ENCODE data around the gene ETV3L. TPM values are rescaled to one million over a fixed set of nuclear protein-coding genes. Genes with fewer than 3 reads are reported as not detected.

ETV3L gene
- total RNA-seq, 2 donors from 2014 or later, result not detected

DNA sequence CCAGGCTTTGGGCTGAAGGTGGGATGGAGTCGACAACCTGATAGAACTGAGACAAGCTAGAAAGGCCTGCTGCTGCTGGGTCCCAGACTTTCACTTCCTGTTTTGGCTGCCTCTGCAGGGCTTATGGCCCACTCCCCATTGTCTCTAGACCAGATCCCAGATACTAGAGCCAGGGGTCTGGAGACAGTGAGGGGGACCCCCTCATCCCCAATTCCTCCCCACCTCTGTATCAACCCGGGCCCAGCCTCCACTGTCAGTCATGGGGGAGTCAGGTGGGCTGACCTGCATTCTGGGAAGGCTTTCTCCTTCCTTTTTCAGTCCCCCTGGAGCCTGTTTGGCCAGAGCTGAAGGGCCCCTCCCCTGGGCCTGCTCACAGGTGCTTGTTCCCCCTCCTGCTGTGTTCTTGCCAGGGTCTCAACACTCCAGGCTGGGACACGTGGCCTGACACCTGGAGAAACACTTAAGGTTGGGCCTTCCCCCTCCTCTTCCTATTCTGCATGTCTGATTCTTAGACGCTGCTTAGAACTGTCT lies 18.0 kb upstream of the ETV3L start:
- no peak for ATAC-seq (replicated peaks in 1 of 2)
- no peaks in the 10 kb centered on the region for H3K9me3 Mint-ChIP-seq
- H3K4me1 Mint-ChIP-seq (ENCODE audit: low read depth), result peaks cover 11% of the 10 kb centered on the region
- no peaks in the 10 kb centered on the region for H3K36me3 Mint-ChIP-seq (ENCODE audit: insufficient read depth in 2 of 2)
- H3K4me3 Mint-ChIP-seq, result no peak overlapping the region
- no peak for DNase-seq
- no peak overlapping the region for H3K27ac Mint-ChIP-seq
- H3K27me3 Mint-ChIP-seq (ENCODE audit: low read depth), result peaks cover 6% of the 10 kb centered on the region

DNA sequence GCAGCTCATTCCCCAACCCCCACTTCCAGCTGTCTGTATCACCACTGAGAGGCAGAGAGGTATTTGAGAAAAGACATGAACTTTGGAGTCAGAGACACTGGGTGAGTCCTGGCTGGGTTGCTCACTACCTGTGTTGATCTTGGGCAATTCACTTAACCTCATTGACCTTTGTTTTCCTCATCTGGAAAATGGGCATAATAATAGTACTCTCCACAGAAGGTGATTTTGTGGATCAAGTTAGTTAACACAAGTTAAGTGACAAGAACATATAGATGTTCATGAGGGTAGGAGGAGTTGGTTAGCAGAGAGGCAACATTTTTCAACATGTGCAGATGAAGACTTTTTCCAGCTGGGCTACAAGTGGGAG lies 17.1 kb upstream of the ETV3L start:
- Mint-ChIP-seq H3K4me1 (ENCODE audit: low read depth) (peaks cover 15% of the 10 kb centered on the region), H3K9me3 (no peaks in the 10 kb centered on the region), H3K36me3 (ENCODE audit: insufficient read depth in 2 of 2) (no peaks in the 10 kb centered on the region), H3K27me3 (ENCODE audit: low read depth) (peaks cover 12% of the 10 kb centered on the region), H3K27ac (no peak overlapping the region), H3K4me3 (no peak overlapping the region)
- no peak for DNase-seq
- ATAC-seq (replicated peaks in 1 of 2), result no peak

DNA sequence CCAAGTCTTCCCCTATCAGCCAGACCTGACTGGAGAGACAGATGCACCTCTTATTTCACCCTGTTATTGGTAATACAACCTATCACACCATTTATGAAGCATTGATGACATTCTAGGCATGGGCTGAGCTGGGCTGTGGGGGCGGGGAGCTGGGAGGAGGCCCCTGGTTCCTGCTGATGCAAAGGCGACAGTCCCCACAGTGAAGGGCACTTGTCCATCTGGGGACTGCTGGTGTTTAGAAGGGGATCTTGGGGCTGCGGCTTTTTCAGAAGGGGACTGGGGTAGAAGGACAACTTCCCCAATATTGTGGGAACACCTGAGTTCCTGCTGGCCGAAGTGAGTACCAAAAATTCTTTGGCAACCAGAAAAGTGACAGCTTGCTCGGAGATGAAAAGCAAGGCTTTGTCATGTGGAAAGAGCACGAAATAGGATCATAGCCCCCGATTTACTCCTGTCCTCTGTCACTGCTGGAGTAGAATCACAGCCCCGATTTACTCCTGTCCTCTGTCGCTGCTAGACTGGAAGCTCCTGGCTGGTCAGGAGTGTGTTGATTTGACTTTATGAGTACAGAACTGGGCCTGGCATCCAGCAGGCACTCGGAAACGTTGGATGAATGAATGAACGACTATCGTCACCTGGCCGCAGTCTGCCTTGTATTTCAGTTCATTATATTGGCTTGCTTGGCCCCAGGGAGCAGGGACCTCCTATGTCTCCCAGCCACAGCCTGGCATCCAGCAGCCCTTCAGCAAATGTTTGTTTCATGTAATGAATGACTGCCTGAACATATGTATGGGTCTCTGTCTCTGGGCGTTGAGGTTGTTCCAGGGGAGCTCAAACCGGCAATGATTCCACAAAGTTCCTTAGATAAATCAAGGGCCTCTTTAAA lies 16.5 kb upstream of the ETV3L start:
- Mint-ChIP-seq H3K4me3 (no peak overlapping the region), H3K36me3 (ENCODE audit: insufficient read depth in 2 of 2) (no peaks in the 10 kb centered on the region), H3K27ac (no peak overlapping the region), H3K9me3 (no peaks in the 10 kb centered on the region), H3K27me3 (ENCODE audit: low read depth) (peaks cover 15% of the 10 kb centered on the region), H3K4me1 (ENCODE audit: low read depth) (peaks cover 15% of the 10 kb centered on the region)
- ATAC-seq (replicated peaks in 1 of 2) (no peak), DNase-seq (no peak)

DNA sequence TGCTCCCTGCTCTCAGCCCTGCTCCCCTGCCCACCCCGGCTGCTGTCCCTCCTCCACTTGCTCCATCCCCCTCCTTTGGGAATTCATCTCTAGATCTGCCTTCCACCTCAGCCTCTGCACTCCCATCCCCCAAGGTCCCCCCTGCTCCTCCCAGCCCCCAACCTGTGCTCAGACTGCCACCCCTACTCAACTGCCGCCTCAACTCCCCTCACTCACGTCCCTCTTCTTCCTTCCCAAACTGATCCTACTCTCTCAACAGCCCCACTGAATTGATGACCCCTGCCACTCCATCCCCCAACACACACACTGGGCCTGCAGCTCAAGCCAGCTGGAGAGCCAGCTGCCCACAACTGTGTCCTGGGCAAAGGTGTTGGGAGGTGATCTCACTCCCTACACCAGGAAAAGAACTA lies 15.8 kb upstream of the ETV3L start:
- peaks cover 15% of the 10 kb centered on the region for H3K4me1 Mint-ChIP-seq (ENCODE audit: low read depth)
- no peaks in the 10 kb centered on the region for H3K9me3 Mint-ChIP-seq
- H3K36me3 Mint-ChIP-seq (ENCODE audit: insufficient read depth in 2 of 2), result no peaks in the 10 kb centered on the region
- no peak overlapping the region for H3K4me3 Mint-ChIP-seq
- no peak for ATAC-seq (replicated peaks in 1 of 2)
- H3K27me3 Mint-ChIP-seq (ENCODE audit: low read depth), result peaks cover 17% of the 10 kb centered on the region
- DNase-seq, result no peak
- no peak overlapping the region for H3K27ac Mint-ChIP-seq

DNA sequence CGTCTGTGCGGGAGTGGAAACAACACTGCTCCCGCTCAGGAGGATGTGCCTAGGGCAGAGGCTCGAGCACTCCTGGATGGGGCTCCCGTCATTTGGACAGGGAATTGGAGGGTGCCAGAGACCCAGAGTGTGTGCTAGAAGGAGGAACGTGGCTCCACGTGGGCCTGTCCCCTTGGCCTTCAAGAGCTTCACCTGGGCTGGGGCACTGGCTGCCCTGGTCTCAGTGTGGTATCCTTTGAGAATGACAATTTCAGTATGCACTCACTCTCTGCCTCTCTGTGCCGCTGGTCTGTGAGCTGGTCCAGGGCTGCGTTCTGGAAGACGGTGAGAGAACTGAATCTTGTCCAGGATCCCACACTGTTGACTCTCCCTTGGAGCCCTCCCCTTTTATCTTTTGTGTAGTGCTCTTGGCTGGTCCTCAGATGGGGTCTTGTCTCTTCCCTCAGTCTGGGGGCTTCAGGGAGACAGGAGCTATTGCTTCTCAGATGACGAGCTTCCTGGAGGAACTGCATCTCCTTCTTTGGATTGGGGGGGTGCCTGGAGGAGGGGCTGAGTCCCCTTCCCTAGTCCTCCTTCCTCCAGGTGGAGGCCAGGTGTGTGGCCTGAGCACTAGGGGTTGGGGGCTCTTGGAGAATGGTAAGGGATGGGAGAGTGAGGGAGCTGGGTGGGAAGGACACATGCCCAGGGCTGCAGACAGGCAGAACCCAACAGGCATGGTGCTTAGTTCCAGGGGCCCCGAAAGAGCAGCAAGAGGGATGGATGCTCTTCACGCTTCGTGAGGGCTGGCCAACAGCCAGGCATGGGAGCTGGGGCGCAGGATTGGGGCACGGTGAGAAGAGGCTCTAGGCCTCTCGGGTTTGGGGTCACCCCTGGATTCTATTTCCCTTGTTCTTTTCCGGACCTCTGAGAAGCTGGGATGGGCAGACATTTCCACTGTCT lies 14.8 kb upstream of the ETV3L start:
- H3K27ac Mint-ChIP-seq, result no peak overlapping the region
- no peaks in the 10 kb centered on the region for H3K36me3 Mint-ChIP-seq (ENCODE audit: insufficient read depth in 2 of 2)
- H3K27me3 Mint-ChIP-seq (ENCODE audit: low read depth), result peaks cover 17% of the 10 kb centered on the region

DNA sequence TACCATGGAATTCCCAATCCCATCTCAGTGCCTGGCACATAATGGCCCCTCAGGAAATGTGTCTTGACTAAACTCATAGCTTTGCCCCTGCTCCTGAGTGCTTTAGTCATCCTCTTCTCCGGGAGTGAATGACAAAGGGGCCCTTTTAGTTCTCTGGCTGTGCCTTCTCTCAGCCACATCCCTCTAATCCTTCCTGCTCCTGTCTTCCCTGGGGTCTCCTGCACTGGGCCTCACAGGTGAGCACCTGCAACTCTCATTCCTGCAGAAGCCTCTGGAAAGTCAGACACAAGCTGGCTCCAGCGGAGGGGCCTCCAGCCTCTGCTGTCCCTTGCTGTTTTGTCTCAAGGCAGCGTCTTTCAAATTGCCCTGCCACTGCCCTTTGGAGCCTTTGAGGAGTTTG lies 14.0 kb upstream of the ETV3L start:
- DNase-seq (no peak), ATAC-seq (replicated peaks in 1 of 2) (no peak)
- Mint-ChIP-seq H3K4me1 (ENCODE audit: low read depth) (peaks cover 15% of the 10 kb centered on the region), H3K36me3 (ENCODE audit: insufficient read depth in 2 of 2) (no peaks in the 10 kb centered on the region), H3K9me3 (no peaks in the 10 kb centered on the region), H3K27me3 (ENCODE audit: low read depth) (peaks cover 24% of the 10 kb centered on the region), H3K4me3 (no peak overlapping the region), H3K27ac (no peak overlapping the region)

More for the DNA sequence above, 14.8 kb upstream of the ETV3L start:
- ATAC-seq (replicated peaks in 1 of 2) (no peak), DNase-seq (no peak)
- H3K9me3 Mint-ChIP-seq, result no peaks in the 10 kb centered on the region
- H3K4me3 Mint-ChIP-seq, result no peak overlapping the region
- H3K4me1 Mint-ChIP-seq (ENCODE audit: low read depth), result peaks cover 15% of the 10 kb centered on the region

DNA sequence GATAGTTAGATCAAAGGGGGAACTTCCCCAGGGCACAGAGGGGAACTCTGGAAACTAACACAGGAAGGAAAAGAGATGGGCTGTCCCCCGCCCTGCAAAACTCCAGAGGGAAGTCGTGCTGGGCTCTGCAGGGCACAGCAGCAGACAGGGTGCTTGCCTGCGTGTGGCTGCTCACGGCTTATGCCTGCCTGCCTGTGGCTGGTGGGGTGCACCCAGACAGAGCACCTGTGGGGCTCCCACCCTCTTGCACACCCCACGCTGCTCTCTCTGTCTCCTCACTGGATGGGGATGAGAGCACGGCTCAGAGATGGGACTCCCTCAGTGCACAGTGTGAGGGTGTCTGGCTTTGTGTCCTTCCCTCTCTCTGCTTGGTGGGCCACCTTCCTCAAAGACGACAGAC lies 13.5 kb upstream of the ETV3L start:
- no peaks in the 10 kb centered on the region for H3K36me3 Mint-ChIP-seq (ENCODE audit: insufficient read depth in 2 of 2)
- H3K9me3 Mint-ChIP-seq, result no peaks in the 10 kb centered on the region
- H3K4me3 Mint-ChIP-seq, result no peak overlapping the region
- no peak overlapping the region for H3K27ac Mint-ChIP-seq
- H3K27me3 Mint-ChIP-seq (ENCODE audit: low read depth), result peaks cover 30% of the 10 kb centered on the region
- no peak for ATAC-seq (replicated peaks in 1 of 2)
- no peak for DNase-seq
- peaks cover 15% of the 10 kb centered on the region for H3K4me1 Mint-ChIP-seq (ENCODE audit: low read depth)

DNA sequence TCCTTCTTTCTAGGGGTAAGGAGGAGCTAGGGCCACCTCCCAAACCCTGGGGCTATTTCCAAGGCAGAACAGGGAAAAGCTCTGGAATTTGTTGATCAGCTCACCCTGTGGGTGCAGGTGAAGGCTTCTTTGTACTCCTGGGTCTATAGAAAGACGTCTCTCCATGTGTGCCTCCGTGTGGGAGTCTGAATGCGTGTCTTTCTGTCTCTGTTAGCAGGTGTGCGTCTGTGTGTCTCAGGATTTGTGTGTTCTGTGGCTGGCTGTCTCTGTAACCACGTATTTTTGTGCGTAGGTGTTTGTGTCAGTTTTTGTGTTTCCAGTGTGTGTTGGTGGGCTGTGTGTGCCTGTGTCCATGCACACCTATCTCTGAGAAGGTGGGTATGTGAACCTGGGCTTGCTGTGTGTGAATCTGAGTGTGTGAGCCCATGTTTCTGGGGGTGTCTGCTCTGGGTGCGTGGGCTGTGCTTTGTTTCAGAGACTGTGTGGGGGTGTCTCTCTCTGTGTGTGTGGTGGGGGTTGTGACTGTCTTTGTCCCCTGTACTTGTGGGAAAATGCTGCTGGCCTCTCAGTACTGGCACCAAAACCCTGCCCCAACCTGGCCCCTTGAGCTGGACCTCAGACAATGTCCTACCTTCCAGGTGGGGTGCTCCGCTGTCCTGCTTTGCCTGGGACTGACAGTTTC lies 12.7 kb upstream of the ETV3L start:
- DNase-seq (no peak), ATAC-seq (replicated peaks in 1 of 2) (no peak)
- Mint-ChIP-seq H3K9me3 (no peaks in the 10 kb centered on the region), H3K27me3 (ENCODE audit: low read depth) (peaks cover 37% of the 10 kb centered on the region), H3K36me3 (ENCODE audit: insufficient read depth in 2 of 2) (no peaks in the 10 kb centered on the region), H3K27ac (no peak overlapping the region), H3K4me1 (ENCODE audit: low read depth) (peaks cover 9% of the 10 kb centered on the region), H3K4me3 (no peak overlapping the region)

DNA sequence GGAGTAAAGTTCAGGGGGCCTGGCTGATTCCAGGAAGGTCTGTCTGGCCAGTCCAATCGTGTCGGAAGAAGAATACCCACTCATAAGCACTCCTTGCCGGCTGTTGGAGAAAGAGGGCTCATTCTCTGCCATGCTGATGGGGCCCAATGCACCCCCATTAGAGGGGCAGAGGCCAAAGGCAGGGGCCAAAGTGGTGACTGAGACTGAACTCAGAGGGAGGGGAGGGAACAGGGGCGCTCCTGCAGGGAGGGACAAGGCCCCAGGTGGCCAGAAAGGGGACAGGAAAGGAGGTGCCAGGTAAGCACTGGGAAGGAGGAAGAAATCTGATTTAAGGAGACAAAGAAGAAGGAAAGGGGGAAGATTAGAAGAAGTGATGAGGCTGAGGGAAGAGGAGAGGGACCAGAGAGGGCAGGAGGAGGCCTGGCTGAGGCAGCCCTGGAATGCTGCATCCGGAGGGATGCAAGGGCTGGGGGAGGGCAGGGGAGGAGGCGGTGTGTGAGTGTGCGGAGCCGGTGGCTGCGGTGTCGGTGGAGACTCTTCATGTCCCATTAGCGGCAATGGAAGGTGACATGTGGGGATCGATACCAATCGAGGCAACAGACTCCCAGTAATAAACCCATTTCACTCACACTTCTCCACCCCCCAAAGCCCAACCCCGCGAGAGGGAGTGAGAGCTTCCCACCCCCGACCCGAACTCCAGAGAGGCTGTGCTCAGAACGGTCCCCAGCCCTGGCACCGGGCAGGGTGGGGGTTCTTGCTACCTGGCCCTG lies 12.0 kb upstream of the ETV3L start:
- H3K4me1 Mint-ChIP-seq (ENCODE audit: low read depth), result peaks cover 15% of the 10 kb centered on the region
- ATAC-seq (replicated peaks in 1 of 2) (no peak), DNase-seq (no peak)
- no peaks in the 10 kb centered on the region for H3K36me3 Mint-ChIP-seq (ENCODE audit: insufficient read depth in 2 of 2)
- H3K4me3 Mint-ChIP-seq, result no peak overlapping the region
- no peaks in the 10 kb centered on the region for H3K9me3 Mint-ChIP-seq
- peaks cover 44% of the 10 kb centered on the region for H3K27me3 Mint-ChIP-seq (ENCODE audit: low read depth)
- no peak overlapping the region for H3K27ac Mint-ChIP-seq

DNA sequence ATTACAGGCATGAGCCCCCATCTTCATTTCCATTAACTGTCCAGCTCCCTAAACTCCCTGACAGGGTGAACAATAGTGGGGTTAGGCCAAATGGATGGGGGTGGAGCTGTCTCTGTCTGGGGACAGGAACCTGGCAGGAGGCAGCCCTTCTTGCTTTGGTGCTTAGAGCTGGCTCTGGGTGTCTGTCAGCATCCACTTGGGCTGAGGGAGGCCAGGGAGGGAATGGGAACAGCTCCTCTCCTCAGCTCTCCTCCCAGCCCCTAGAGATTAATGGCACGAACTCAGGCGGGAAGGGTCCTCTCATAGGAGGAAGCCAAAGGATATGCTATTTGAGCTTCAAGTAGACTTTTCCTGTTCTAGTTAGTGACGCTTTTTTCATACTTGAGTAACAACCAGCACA lies 11.1 kb upstream of the ETV3L start:
- DNase-seq, result no peak
- no peak overlapping the region for H3K4me3 Mint-ChIP-seq
- H3K36me3 Mint-ChIP-seq (ENCODE audit: insufficient read depth in 2 of 2), result no peaks in the 10 kb centered on the region
- peaks cover 53% of the 10 kb centered on the region for H3K27me3 Mint-ChIP-seq (ENCODE audit: low read depth)
- H3K4me1 Mint-ChIP-seq (ENCODE audit: low read depth), result peaks cover 24% of the 10 kb centered on the region
- no peak overlapping the region for H3K27ac Mint-ChIP-seq
- ATAC-seq (replicated peaks in 1 of 2), result no peak
- no peaks in the 10 kb centered on the region for H3K9me3 Mint-ChIP-seq

DNA sequence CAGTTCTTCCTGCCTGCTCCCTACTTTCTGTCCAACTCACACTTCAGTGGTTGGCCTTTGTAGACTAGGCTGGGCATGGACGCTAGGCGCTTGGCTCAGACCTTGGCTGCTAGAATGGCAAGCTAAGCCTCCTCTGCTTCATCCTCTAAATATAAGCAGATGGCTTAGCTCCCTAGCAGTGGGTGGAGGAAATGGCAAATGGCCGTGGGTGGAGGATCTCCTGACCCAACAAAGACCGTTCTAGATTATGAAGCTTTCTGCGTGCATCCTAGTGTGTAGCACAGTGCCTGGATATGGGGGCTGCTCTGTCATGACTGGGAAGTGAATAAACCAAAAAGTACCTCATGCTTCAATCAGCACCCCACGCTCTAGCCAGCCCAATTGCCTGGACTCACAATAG lies 10.4 kb upstream of the ETV3L start:
- no peaks in the 10 kb centered on the region for H3K36me3 Mint-ChIP-seq (ENCODE audit: insufficient read depth in 2 of 2)
- no peaks in the 10 kb centered on the region for H3K9me3 Mint-ChIP-seq
- ATAC-seq (replicated peaks in 1 of 2), result no peak
- peaks cover 28% of the 10 kb centered on the region for H3K4me1 Mint-ChIP-seq (ENCODE audit: low read depth)
- no peak overlapping the region for H3K27ac Mint-ChIP-seq
- no peak overlapping the region for H3K4me3 Mint-ChIP-seq
- DNase-seq, result no peak
- peaks cover 57% of the 10 kb centered on the region for H3K27me3 Mint-ChIP-seq (ENCODE audit: low read depth)

DNA sequence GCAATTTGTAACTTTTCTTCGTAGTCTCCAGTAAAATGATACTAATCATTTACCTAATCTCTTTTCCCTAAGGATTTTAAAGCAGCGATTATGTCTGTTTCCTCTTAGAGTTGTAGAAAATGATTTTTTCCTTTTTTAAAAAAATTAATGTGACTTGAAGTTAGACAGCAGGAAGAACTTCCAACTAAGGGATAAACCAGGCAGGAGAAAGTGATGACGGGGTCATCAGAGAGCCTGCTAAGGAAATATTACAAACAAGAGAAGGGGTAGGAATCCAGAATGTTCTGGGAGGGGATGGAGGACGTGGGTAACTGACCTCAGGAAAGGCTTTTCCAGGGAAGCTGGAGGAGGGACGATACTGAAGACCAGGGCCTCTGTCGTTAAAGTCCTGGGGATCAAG lies 8.8 kb upstream of the ETV3L start:
- ATAC-seq (replicated peaks in 1 of 2) (no peak), DNase-seq (no peak)
- H3K9me3 Mint-ChIP-seq, result no peaks in the 10 kb centered on the region
- no peaks in the 10 kb centered on the region for H3K36me3 Mint-ChIP-seq (ENCODE audit: insufficient read depth in 2 of 2)
- H3K4me1 Mint-ChIP-seq (ENCODE audit: low read depth), result peaks cover 37% of the 10 kb centered on the region
- H3K27me3 Mint-ChIP-seq (ENCODE audit: low read depth), result peaks cover 67% of the 10 kb centered on the region
- no peak overlapping the region for H3K4me3 Mint-ChIP-seq
- H3K27ac Mint-ChIP-seq, result peak overlapping the region; percentile 27
